Kidney (tissue), 14 donors: ENCODE data around the gene DLG4. TPM values are rescaled to one million over a fixed set of nuclear protein-coding genes. Genes with fewer than 3 reads are reported as not detected.
A peak's percentile ranks its signal among the peaks of the same experiment; 100 is the strongest.

Experiments
- DNase-seq, 5 donors: peaks; one replicate each; pipeline ENCODE4 v3.0.0-alpha.2; 2013 to 2020
- FAIRE-seq: peaks from 2 replicates; lab custom pipeline; 2012; peaks lifted over from hg19 to GRCh38; lab: Jason Lieb, UNC
- H3K27ac ChIP-seq, 2 donors: one replicate each; pipeline ENCODE4 v1.7.0; 2013; ENCODE audit warnings: low read depth in 2 of 2, low read length in 2 of 2, inconsistent platforms in 1 of 2
- H3K27me3 ChIP-seq: one replicate; pipeline ENCODE4 v1.7.1; 2013; ENCODE audit warnings: low read length, inconsistent platforms; ENCODE audit not compliant: control insufficient read depth, insufficient read depth
- H3K36me3 ChIP-seq, 3 donors: one replicate each; pipeline versions ENCODE4 v1.7.0 to v1.7.1; 2013; ENCODE audit warnings: low read length in 3 of 3, control low read depth in 1 of 3, inconsistent platforms in 1 of 3; ENCODE audit not compliant: insufficient read depth in 3 of 3, control insufficient read depth in 2 of 3
- H3K4me1 ChIP-seq, 3 donors: one replicate each; pipeline versions ENCODE4 v1.7.0 to v1.7.1; 2013; ENCODE audit warnings: low read length in 3 of 3, inconsistent platforms in 1 of 3, low read depth in 1 of 3; ENCODE audit not compliant: control insufficient read depth in 2 of 3, insufficient read depth in 2 of 3
- H3K4me3 ChIP-seq, 3 donors: one replicate each; pipeline versions ENCODE4 v1.7.0 to v1.8.1; 2013; ENCODE audit warnings: low read length in 3 of 3, control low read depth in 1 of 3, inconsistent platforms in 1 of 3
- H3K9ac ChIP-seq, 3 donors: one replicate each; pipeline versions ENCODE4 v1.7.0 to v1.7.1; 2013; ENCODE audit warnings: low read length in 3 of 3, control low read depth in 1 of 3, inconsistent platforms in 1 of 3
- H3K9me3 ChIP-seq, 3 donors: one replicate each; pipeline versions ENCODE4 v1.7.0 to v1.7.1; 2013; ENCODE audit warnings: low read length in 3 of 3, control low read depth in 1 of 3, inconsistent platforms in 1 of 3; ENCODE audit not compliant: control insufficient read depth in 2 of 3, insufficient read depth in 1 of 3
- intact Hi-C: fragments of 100-400 bp; cut with DNase I; formaldehyde crosslinking; loops from one replicate; pipeline ENCODE4 v1.11.1; 2022
- polyA plus RNA-seq: library from polyadenylated mRNA; stranded (reverse); fragments of 350-450 nt; fragmentation: Illumina TruSeq; extraction: RNeasy Lipid Tissue Mini Kit (QIAGEN cat#74804); gene quantifications from one replicate; pipeline ENCODE4 v1.2.3, GENCODE V29; 2014; ENCODE audit warnings: low read depth, low replicate concordance; ENCODE audit not compliant: insufficient read depth
- total RNA-seq: library from RNA; stranded (reverse); fragmentation: NEBNext Ultra II Directional; extraction: Animal tissue kit (Norgen Biotek cat#: 25700); gene quantifications from one replicate; pipeline ENCODE4 v1.2.1, GENCODE V29; 2021
- TF ChIP-seq, protein P1 (sequence below): IDR thresholded peaks from 3 replicates; pipeline ENCODE4 v1.5.1; 2012; ENCODE audit warnings: mild to moderate bottlenecking, moderate library complexity, borderline replicate concordance; ENCODE audit not compliant: insufficient read depth; ENCODE audit errors: extremely low read depth
- donor health status: control.
- donor health status: control.
- donor health status: control.
- donor health status: control.
- donor health status: control.
- donor health status: DM: yes; HTN: yes; CAD: no.
- donor health status: Normal renal cell carcinoma (clear cell type).

Gene DLG4
- total and polyA plus RNA-seq, 2 donors from 2014 or later, result 6.6 to 18.9 TPM

DNA sequence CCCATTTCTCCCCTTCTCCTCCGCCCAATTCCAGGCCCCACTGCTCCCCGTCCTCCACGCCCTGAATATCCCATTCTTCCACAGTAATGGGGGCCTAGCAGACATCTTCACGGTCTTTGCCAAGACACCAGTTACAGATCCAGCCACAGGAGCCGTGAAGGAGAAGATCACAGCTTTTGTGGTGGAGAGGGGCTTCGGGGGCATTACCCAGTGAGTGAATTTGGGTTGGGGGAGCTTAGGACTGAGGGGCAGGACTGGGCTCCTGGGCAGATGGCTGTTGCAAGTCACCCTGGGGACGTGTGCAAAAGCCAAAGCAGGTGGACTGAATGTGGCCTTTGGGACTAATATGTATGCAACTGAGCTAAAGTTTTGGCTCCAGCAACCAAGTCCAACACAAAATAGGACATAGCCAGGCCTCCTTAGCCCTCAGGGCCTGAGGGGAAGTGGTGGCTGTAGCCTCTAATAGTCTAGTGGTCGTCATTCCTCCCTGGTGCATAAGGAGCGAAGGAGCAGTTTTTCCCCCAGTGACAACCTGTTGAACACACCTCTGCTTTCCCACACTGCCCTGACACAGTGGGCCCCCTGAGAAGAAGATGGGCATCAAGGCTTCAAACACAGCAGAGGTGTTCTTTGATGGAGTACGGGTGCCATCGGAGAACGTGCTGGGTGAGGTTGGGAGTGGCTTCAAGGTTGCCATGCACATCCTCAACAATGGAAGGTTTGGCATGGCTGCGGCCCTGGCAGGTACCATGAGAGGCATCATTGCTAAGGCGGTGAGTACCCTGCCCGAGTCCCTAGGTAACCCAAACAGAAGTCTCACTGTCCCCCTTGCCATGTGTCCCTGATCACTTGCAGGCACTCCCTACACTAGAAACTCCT lies 2.7 kb upstream of the DLG4 start:
- no peak for FAIRE-seq

DNA sequence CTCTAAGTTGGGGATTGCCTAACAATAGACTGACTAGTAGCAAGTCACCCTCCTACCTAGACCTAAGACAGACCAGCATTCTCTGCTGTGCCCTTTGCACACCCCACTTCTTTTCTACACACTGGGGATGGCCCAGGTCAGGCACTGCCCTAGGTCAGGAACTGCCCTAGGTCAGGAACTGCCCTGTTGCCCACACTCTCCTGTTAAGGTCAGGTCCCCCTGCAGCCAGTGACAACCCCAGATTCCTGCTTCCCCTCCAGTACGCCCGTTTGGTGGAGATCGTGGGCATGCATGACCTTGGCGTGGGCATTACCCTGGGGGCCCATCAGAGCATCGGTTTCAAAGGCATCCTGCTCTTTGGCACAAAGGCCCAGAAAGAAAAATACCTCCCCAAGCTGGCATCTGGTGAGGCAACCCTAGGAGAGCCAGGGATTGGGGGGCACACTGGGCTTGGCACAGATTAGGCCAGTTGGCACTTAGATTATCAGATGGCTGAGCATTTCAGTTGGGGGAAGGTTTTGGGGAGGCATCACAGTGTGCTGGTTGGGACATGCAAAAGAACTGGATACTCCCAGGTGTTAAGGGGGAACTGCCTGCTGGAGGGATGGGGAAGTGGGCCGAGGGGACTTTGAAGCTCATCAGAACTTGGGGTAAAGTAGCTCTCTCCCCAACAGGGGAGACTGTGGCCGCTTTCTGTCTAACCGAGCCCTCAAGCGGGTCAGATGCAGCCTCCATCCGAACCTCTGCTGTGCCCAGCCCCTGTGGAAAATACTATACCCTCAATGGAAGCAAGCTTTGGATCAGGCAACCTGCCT lies 1.8 kb upstream of the DLG4 start:
- intact Hi-C loops, result no loop called here
- H3K27me3 ChIP-seq, result no peaks in the 10 kb centered on the region
- no peaks in the 10 kb centered on the region for H3K9me3 ChIP-seq
- DNase-seq (peak in 2 of 5 donors; percentile 65 to 71), FAIRE-seq (no peak)
- peak overlapping the region in 2 of 3 donors; percentile 54 to 99 for H3K9ac ChIP-seq
- peaks cover 4 to 42% (median 34%) of the 10 kb centered on the region in 3 donors for H3K4me1 ChIP-seq
- H3K4me3 ChIP-seq, result peak overlapping the region in 2 of 3 donors; percentile 74 to 91
- peaks cover 5 to 38% (median 30%) of the 10 kb centered on the region in 3 donors for H3K36me3 ChIP-seq
- TF ChIP-seq, protein P1, sequence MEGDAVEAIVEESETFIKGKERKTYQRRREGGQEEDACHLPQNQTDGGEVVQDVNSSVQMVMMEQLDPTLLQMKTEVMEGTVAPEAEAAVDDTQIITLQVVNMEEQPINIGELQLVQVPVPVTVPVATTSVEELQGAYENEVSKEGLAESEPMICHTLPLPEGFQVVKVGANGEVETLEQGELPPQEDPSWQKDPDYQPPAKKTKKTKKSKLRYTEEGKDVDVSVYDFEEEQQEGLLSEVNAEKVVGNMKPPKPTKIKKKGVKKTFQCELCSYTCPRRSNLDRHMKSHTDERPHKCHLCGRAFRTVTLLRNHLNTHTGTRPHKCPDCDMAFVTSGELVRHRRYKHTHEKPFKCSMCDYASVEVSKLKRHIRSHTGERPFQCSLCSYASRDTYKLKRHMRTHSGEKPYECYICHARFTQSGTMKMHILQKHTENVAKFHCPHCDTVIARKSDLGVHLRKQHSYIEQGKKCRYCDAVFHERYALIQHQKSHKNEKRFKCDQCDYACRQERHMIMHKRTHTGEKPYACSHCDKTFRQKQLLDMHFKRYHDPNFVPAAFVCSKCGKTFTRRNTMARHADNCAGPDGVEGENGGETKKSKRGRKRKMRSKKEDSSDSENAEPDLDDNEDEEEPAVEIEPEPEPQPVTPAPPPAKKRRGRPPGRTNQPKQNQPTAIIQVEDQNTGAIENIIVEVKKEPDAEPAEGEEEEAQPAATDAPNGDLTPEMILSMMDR, result no peak
- peak overlapping the region; percentile 100 for H3K27ac ChIP-seq

More for the DNA sequence above, 2.7 kb upstream of the DLG4 start:
- Histone ChIP-seq H3K27ac (peak overlapping the region; percentile 4 to 28), H3K27me3 (no peaks in the 10 kb centered on the region), H3K9me3 (no peaks in the 10 kb centered on the region), H3K4me1 (peaks cover 4 to 46% (median 29%) of the 10 kb centered on the region in 3 donors), H3K4me3 (no peak overlapping the region), H3K9ac (peak overlapping the region in 2 of 3 donors; percentile 24 to 99), H3K36me3 (peaks cover 5 to 47% (median 33%) of the 10 kb centered on the region in 3 donors)
- intact Hi-C loops, result no loop called here
- TF ChIP-seq, protein P1, result no peak
- DNase-seq, result peak in 1 of 5 donors; percentile 45

- TF ChIP-seq, protein P1, result peak; percentile 37
Observed at GRCh38 chr17:7220593-7221277, 1.1 kb upstream of the DLG4 start.

More at GRCh38 chr17:7220593-7221277, 1.1 kb upstream of the DLG4 start:
- Histone ChIP-seq H3K4me1 (peaks cover 4 to 48% (median 36%) of the 10 kb centered on the region in 3 donors), H3K9me3 (no peaks in the 10 kb centered on the region), H3K36me3 (peaks cover 5 to 38% (median 30%) of the 10 kb centered on the region in 3 donors), H3K9ac (peak overlapping the region; percentile 63 to 99 (median 90)), H3K27ac (peak overlapping the region; percentile 100), H3K27me3 (no peaks in the 10 kb centered on the region), H3K4me3 (peak overlapping the region; percentile 74 to 91 (median 81))
- peak in 3 of 5 donors; percentile 45 to 82 (median 68) for DNase-seq
- peak; percentile 81 for FAIRE-seq
- intact Hi-C loops, result no loop called here
